Endothelial cell of umbilical vein (primary cell): ENCODE measurements around the gene MEIOB. TPM values are rescaled to one million over a fixed set of nuclear protein-coding genes. Genes with fewer than 3 reads are reported as not detected.
A peak's percentile ranks its signal among the peaks of the same experiment; 100 is the strongest.

Source experiments
- BruUV-seq: library from RNA; stranded (reverse); fragments of 400-500 nt; replicated peaks from 2 replicates; lab custom pipeline; 2021; lab: Mats Ljungman, UMichigan
- CTCF ChIA-PET: fragments of 300-600, 350-600 bp; sonication (Branson Sonifier 250); formaldehyde crosslinking; loops from one replicate; lab custom pipeline; 2021; ENCODE audit warnings: antibody characterized with exemption, inconsistent platforms; lab: Charles Lee
- POLR2A ChIA-PET: fragments of 300-600, 350-600 bp; sonication (Branson Sonifier 250); formaldehyde crosslinking; loops from one replicate; lab custom pipeline; 2021; ENCODE audit warnings: antibody characterized with exemption, inconsistent platforms; lab: Charles Lee
- DNase-seq: peaks from one replicate; pipeline ENCODE4 v3.0.0-alpha.2; 2011; ENCODE audit warnings: low read depth, low spot score
- FAIRE-seq: peaks from 2 replicates; lab custom pipeline; 2011; peaks lifted over from hg19 to GRCh38; lab: Jason Lieb, UNC
- H2AFZ ChIP-seq: 2 replicates; pipeline ENCODE4 v1.6.0; 2012; ENCODE audit warnings: low read depth, low read length, control low read depth, inconsistent platforms
- H3K27ac ChIP-seq: 2 replicates; pipeline ENCODE4 v1.5.1; 2011; ENCODE audit warnings: low read depth, mild to moderate bottlenecking, control low read depth, low read length, moderate library complexity; ENCODE audit not compliant: insufficient read depth
- H3K27me3 ChIP-seq, 2 experiments: 2 replicates each; pipeline versions ENCODE4 v1.6.0 to v1.6.1; 2011; ENCODE audit warnings: low read length in 2 of 2, mixed read lengths in 1 of 2; ENCODE audit not compliant: control insufficient read depth in 2 of 2, insufficient read depth in 2 of 2
- H3K36me3 ChIP-seq, 2 experiments: 2 replicates in 1 of 2; 3 replicates in 1 of 2; pipeline ENCODE4 v1.5.1; 2011; ENCODE audit warnings: low read length in 2 of 2, mild to moderate bottlenecking in 1 of 2, moderate library complexity in 1 of 2; ENCODE audit not compliant: control insufficient read depth in 2 of 2, insufficient read depth in 2 of 2; ENCODE audit errors: extremely low read depth in 1 of 2
- H3K4me1 ChIP-seq: 3 replicates; pipeline ENCODE4 v1.5.1; 2011; ENCODE audit warnings: mild to moderate bottlenecking, low read length; ENCODE audit not compliant: control insufficient read depth, insufficient read depth; ENCODE audit errors: extremely low read depth
- H3K4me2 ChIP-seq: 2 replicates; pipeline ENCODE4 v1.6.1; 2011; ENCODE audit warnings: low read length, control low read depth, mixed read lengths; ENCODE audit not compliant: insufficient read depth
- H3K4me3 ChIP-seq, 3 experiments: fragments of 200-600 bp in 1 of 3; sonication (generic), shearing (Covaris generic) in 1 of 3; replicated peaks in 1 of 3; 2 replicates each; pipeline ENCODE4 v1.5.1; 2011 to 2016; ENCODE audit warnings: control low read depth in 3 of 3, low read length in 3 of 3, mild to moderate bottlenecking in 2 of 3, inconsistent platforms in 1 of 3, low read depth in 1 of 3, moderate library complexity in 1 of 3; ENCODE audit not compliant: insufficient read depth in 1 of 3
- H3K79me2 ChIP-seq: 2 replicates; pipeline ENCODE4 v1.6.0; 2012; ENCODE audit warnings: low read length, inconsistent platforms; ENCODE audit not compliant: control insufficient read depth, insufficient read depth
- H3K9ac ChIP-seq: replicated peaks from 2 replicates; pipeline ENCODE3; 2011; ENCODE audit warnings: low read length, control low read depth; ENCODE audit not compliant: insufficient read depth; ENCODE audit errors: extremely low read depth
- H3K9me1 ChIP-seq: replicated peaks from 3 replicates; pipeline ENCODE4 v1.6.0; 2011; ENCODE audit warnings: mild to moderate bottlenecking, low read length; ENCODE audit not compliant: control insufficient read depth, insufficient read depth; ENCODE audit errors: extremely low read depth
- H3K9me3 ChIP-seq: replicated peaks from 2 replicates; pipeline ENCODE4 v1.5.1; 2012; ENCODE audit warnings: low read length, inconsistent platforms; ENCODE audit not compliant: control insufficient read depth, insufficient read depth
- H4K20me1 ChIP-seq: replicated peaks from 2 replicates; pipeline ENCODE3; 2011; ENCODE audit warnings: mild to moderate bottlenecking, low read length; ENCODE audit not compliant: control insufficient read depth, insufficient read depth; ENCODE audit errors: extremely low read depth
- EZH2 ChIP-seq: IDR thresholded peaks from 2 replicates; pipeline ENCODE4 v1.6.1; 2012; ENCODE audit warnings: borderline replicate concordance, low read depth, mild to moderate bottlenecking, moderate library complexity, low read length, inconsistent platforms; ENCODE audit not compliant: severe bottlenecking
- FOS ChIP-seq: IDR thresholded peaks from 2 replicates; pipeline ENCODE4 v1.6.1; 2011; ENCODE audit warnings: mild to moderate bottlenecking, low read length, moderate library complexity, borderline replicate concordance; ENCODE audit not compliant: insufficient read depth
- GATA2 ChIP-seq: IDR thresholded peaks from 2 replicates; pipeline ENCODE4 v1.7.0; 2011; ENCODE audit warnings: low read depth, mild to moderate bottlenecking, moderate library complexity, mixed read lengths, low read length; ENCODE audit not compliant: insufficient read length, insufficient read depth
- JUN ChIP-seq: IDR thresholded peaks from 2 replicates; pipeline ENCODE4 v1.6.1; 2011; ENCODE audit warnings: borderline replicate concordance, low read depth; ENCODE audit not compliant: insufficient read length, insufficient read depth
- MYC ChIP-seq: IDR thresholded peaks from one replicate; pipeline ENCODE4 v1.6.1; 2011; ENCODE audit warnings: mild to moderate bottlenecking, low read depth, low read length
- POLR2A ChIP-seq: IDR thresholded peaks from 2 replicates; pipeline ENCODE4 v1.6.1; 2012; ENCODE audit warnings: low read depth, mild to moderate bottlenecking, control low read depth, low read length
- POLR2AphosphoS5 ChIP-seq: IDR thresholded peaks from 2 replicates; pipeline ENCODE4 v1.6.1; 2012; ENCODE audit warnings: low read depth, mild to moderate bottlenecking, control low read depth, low read length, moderate library complexity; ENCODE audit not compliant: insufficient read depth
- dilution Hi-C: fragments of 300-500 bp; cut with MboI; formaldehyde crosslinking; loops from one replicate; pipeline ENCODE4 v1.15.0; 2019; ENCODE audit warnings: low sequenced_read_pairs; ENCODE audit not compliant: extremely low pct_ligation_motif_present
- intact Hi-C: fragments of 100-400 bp; cut with micrococcal nuclease; formaldehyde crosslinking; loops from one replicate; pipeline ENCODE4 v1.10.0; 2022
- polyA plus RNA-seq, 4 experiments: library from polyadenylated mRNA; depleted of rRNA in 3 of 4; stranded (reverse) in 3 of 4; unstranded in 1 of 4; fragments of >200 nt; gene quantifications; 2 replicates each; pipeline versions ENCODE4 v1.2.1 to v1.2.3, GENCODE V29; 2011 to 2012; ENCODE audit warnings: missing spikeins in 1 of 4
- total RNA-seq: library from RNA; stranded (reverse); gene quantifications from 2 replicates; pipeline ENCODE4 v1.2.3, GENCODE V29; 2021
- TF ChIP-seq, protein P1 (sequence below), 2 donors: IDR thresholded peaks; 1 replicate in 1 of 2; 2 replicates in 1 of 2; pipeline ENCODE4 v1.5.1; 2011; ENCODE audit warnings: low read length in 2 of 2, mild to moderate bottlenecking in 2 of 2, moderate library complexity in 2 of 2, control low read depth in 1 of 2, inconsistent platforms in 1 of 2, low read depth in 1 of 2; ENCODE audit not compliant: insufficient read depth in 1 of 2; ENCODE audit errors: extremely low read depth in 1 of 2
- TF ChIP-seq, protein P2 (sequence below): IDR thresholded peaks from 2 replicates; pipeline ENCODE4 v1.6.1; 2011; ENCODE audit not compliant: insufficient read depth, insufficient read length

Gene MEIOB
- total and polyA plus RNA-seq, 2 donors (not counting 3 experiments of a cell fraction or from before 2014, with no cell fraction given): 0.04 TPM; not detected in 1

- Histone ChIP-seq H3K4me2 (no peak overlapping the region), H2AFZ (no peak overlapping the region), H3K9ac (no peak overlapping the region), H3K4me3 (no peak overlapping the region), H3K36me3 (peaks cover 0 to 37% of the 10 kb centered on the region in 2 experiments), H4K20me1 (no peaks in the 10 kb centered on the region), H3K27me3 (no peaks in the 10 kb centered on the region), H3K9me3 (no peaks in the 10 kb centered on the region), H3K27ac (no peak overlapping the region), H3K79me2 (no peaks in the 10 kb centered on the region), H3K9me1 (no peaks in the 10 kb centered on the region), H3K4me1 (no peaks in the 10 kb centered on the region)
- dilution Hi-C loops: no loop called here
- POLR2A ChIA-PET: no interaction called here
- FAIRE-seq (no peak), DNase-seq (peak; percentile 39)
- intact Hi-C loops: no loop called here
- TF ChIP-seq, protein P1, sequence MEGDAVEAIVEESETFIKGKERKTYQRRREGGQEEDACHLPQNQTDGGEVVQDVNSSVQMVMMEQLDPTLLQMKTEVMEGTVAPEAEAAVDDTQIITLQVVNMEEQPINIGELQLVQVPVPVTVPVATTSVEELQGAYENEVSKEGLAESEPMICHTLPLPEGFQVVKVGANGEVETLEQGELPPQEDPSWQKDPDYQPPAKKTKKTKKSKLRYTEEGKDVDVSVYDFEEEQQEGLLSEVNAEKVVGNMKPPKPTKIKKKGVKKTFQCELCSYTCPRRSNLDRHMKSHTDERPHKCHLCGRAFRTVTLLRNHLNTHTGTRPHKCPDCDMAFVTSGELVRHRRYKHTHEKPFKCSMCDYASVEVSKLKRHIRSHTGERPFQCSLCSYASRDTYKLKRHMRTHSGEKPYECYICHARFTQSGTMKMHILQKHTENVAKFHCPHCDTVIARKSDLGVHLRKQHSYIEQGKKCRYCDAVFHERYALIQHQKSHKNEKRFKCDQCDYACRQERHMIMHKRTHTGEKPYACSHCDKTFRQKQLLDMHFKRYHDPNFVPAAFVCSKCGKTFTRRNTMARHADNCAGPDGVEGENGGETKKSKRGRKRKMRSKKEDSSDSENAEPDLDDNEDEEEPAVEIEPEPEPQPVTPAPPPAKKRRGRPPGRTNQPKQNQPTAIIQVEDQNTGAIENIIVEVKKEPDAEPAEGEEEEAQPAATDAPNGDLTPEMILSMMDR (IDR thresholded peaks at IDR 0.05; ENCODE audit: extremely low read depth in 1 of 2, insufficient read depth in 1 of 2, low read depth in 1 of 2, low read length in 2 of 2): peak; percentile 51 to 53
- TF ChIP-seq POLR2A (no peak), FOS (no peak)
- TF ChIP-seq, protein P2, sequence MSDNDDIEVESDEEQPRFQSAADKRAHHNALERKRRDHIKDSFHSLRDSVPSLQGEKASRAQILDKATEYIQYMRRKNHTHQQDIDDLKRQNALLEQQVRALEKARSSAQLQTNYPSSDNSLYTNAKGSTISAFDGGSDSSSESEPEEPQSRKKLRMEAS: no peak
- BruUV-seq: no TSS peak
- CTCF ChIA-PET: interaction anchor here (1.0 to 2.0 kb wide), 2 partner anchors 12 kb away, joined by 3 to 6 read pairs; no protein-coding TSS in a partner anchor
These were observed 59.2 kb downstream of the MEIOB start for GRCh38 chr16:1812732-1813163.

DNA sequence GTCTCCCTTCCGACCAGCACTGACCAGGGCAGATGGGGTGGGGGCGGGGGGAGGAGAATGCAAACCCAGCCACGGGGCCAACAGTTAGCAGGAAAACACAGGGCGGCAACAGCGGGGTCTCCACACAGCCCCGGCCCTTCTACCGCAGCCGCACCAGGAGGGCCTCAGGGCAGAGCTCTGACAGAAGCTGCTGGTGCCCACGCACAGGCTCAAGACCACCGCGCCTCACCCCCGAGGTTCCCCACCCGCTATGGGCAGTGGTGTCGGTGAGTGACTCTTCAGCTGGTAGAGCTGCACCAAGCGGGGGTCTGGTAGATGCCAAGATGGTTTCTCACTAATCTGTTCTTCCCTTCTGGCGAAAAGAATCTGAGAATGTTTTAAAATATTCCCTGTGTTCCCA lies 61.4 kb downstream of the MEIOB start:
- dilution Hi-C loops: no loop called here
- H3K9ac ChIP-seq: no peak overlapping the region

More for the DNA sequence above, 61.4 kb downstream of the MEIOB start:
- ChIA-PET CTCF (no interaction called here), POLR2A (no interaction called here)
- Histone ChIP-seq H4K20me1 (no peaks in the 10 kb centered on the region), H3K9me3 (no peaks in the 10 kb centered on the region), H3K27me3 (no peaks in the 10 kb centered on the region), H3K4me1 (no peaks in the 10 kb centered on the region), H3K36me3 (peaks cover 0 to 26% of the 10 kb centered on the region in 2 experiments), H2AFZ (no peak overlapping the region), H3K27ac (no peak overlapping the region), H3K79me2 (no peaks in the 10 kb centered on the region), H3K4me3 (no peak overlapping the region), H3K9me1 (no peaks in the 10 kb centered on the region), H3K4me2 (no peak overlapping the region)
- FAIRE-seq (no peak), DNase-seq (no peak)
- BruUV-seq: no TSS peak
- intact Hi-C loops: no loop called here
- TF ChIP-seq, protein P2: no peak
- TF ChIP-seq, protein P1 (IDR thresholded peaks at IDR 0.05; ENCODE audit: extremely low read depth in 1 of 2, insufficient read depth in 1 of 2, low read depth in 1 of 2, low read length in 2 of 2): no peak
- TF ChIP-seq GATA2: no peak
- TF ChIP-seq MYC: no peak
- no peak for TF ChIP-seq POLR2A
- TF ChIP-seq JUN: no peak
- TF ChIP-seq FOS: no peak
- no peak for TF ChIP-seq POLR2AphosphoS5
- TF ChIP-seq EZH2: no peak
